Placental epithelial cell (primary cell): ENCODE data around the gene TMSB4X. TPM values are rescaled to one million over a fixed set of nuclear protein-coding genes. Genes with fewer than 3 reads are reported as not detected.

Experiments used
- total RNA-seq: library from RNA; depleted of rRNA; stranded (reverse); fragments of >200 nt; gene quantifications from 2 replicates; pipeline ENCODE4 v1.2.3, GENCODE V29; 2012

Gene TMSB4X
- total RNA-seq, result 2,017 and 5,847 TPM in 2 replicates

GRCh38 chrX:12974796-12975669, at the start of gene TMSB4X:
Gene TMSB4X, plus strand, starts transcription at chrX:12975110.

Other genes starting within 250 kb of the TMSB4X start
- 23.6 and 28.3 TPM in 2 replicates for gene PRPS2, start 183.7 kb upstream of the TMSB4X start, total RNA-seq
- under 0.01 TPM in 1 of 2 replicates, not detected in the other for gene TLR7, start 108.0 kb upstream of the TMSB4X start, total RNA-seq
- gene TLR8, start 68.5 kb upstream of the TMSB4X start, total RNA-seq, result under 0.01 TPM in 1 of 2 replicates, not detected in the other
- gene FAM9C, start 69.5 kb downstream of the TMSB4X start, total RNA-seq, result not detected in 2 replicates